Mesenchymal stem cell (in vitro differentiated cells and primary cell): Measurements from ENCODE around the gene PAFAH1B2.
A peak's percentile ranks its signal among the peaks of the same experiment; 100 is the strongest.

ENCODE experiments used
- DNase-seq: peaks from one replicate; pipeline ENCODE4 v3.0.0-alpha.2; 2013
- H2AFZ ChIP-seq: one replicate; pipeline ENCODE4 v1.6.1; 2013; ENCODE audit warnings: low read depth, mild to moderate bottlenecking, control low read depth, inconsistent platforms, low read length, moderate library complexity
- H2AK5ac ChIP-seq: 2 replicates; pipeline ENCODE4 v1.6.1; 2013; ENCODE audit warnings: low read length, moderate library complexity, mild to moderate bottlenecking, inconsistent platforms; ENCODE audit not compliant: severe bottlenecking
- H2BK120ac ChIP-seq: one replicate; pipeline ENCODE4 v1.6.1; 2013; ENCODE audit warnings: low read depth, mild to moderate bottlenecking, inconsistent platforms, low read length, moderate library complexity
- H2BK12ac ChIP-seq, 2 experiments: one replicate each; pipeline ENCODE4 v1.6.1; 2013; ENCODE audit warnings: inconsistent platforms in 2 of 2, low read length in 2 of 2, mild to moderate bottlenecking in 2 of 2, moderate library complexity in 2 of 2, control low read depth in 1 of 2
- H2BK15ac ChIP-seq: one replicate; pipeline ENCODE4 v1.6.1; 2013; ENCODE audit warnings: mild to moderate bottlenecking, low read depth, inconsistent platforms; ENCODE audit not compliant: poor library complexity, severe bottlenecking
- H2BK5ac ChIP-seq: 2 replicates; pipeline ENCODE4 v1.6.1; 2013; ENCODE audit warnings: low read depth, mild to moderate bottlenecking, low read length, control low read depth, inconsistent platforms; ENCODE audit not compliant: poor library complexity, severe bottlenecking
- H3K14ac ChIP-seq, 2 experiments: one replicate each; pipeline ENCODE4 v1.6.1; 2013; ENCODE audit warnings: inconsistent platforms in 2 of 2, low read length in 2 of 2, control low read depth in 1 of 2, mild to moderate bottlenecking in 1 of 2, moderate library complexity in 1 of 2
- H3K18ac ChIP-seq, 2 experiments: one replicate each; pipeline ENCODE4 v1.6.1; 2013; ENCODE audit warnings: inconsistent platforms in 2 of 2, low read length in 2 of 2, control low read depth in 1 of 2, low read depth in 1 of 2, mild to moderate bottlenecking in 1 of 2
- H3K23ac ChIP-seq, 2 experiments: one replicate each; pipeline ENCODE4 v1.6.1; 2013; ENCODE audit warnings: inconsistent platforms in 2 of 2, low read length in 2 of 2, mild to moderate bottlenecking in 2 of 2, moderate library complexity in 2 of 2, control low read depth in 1 of 2
- H3K27ac ChIP-seq: 2 replicates; pipeline ENCODE4 v1.5.1; 2013; ENCODE audit warnings: mild to moderate bottlenecking, moderate library complexity, low read length, control low read depth, inconsistent platforms; ENCODE audit not compliant: poor library complexity, severe bottlenecking
- H3K27me3 ChIP-seq, 2 experiments: 2 replicates each; pipeline versions ENCODE4 v1.6.1 to v1.7.0; 2013; ENCODE audit warnings: low read length in 2 of 2, mild to moderate bottlenecking in 2 of 2, moderate library complexity in 2 of 2, control low read depth in 1 of 2, inconsistent platforms in 1 of 2; ENCODE audit not compliant: control insufficient read depth in 1 of 2, insufficient read depth in 1 of 2
- H3K36me3 ChIP-seq, 2 experiments: 2 replicates each; pipeline versions ENCODE4 v1.6.1 to v1.7.0; 2013; ENCODE audit warnings: low read length in 2 of 2, control low read depth in 1 of 2, inconsistent platforms in 1 of 2, low read depth in 1 of 2, mild to moderate bottlenecking in 1 of 2; ENCODE audit not compliant: insufficient read depth in 2 of 2, control insufficient read depth in 1 of 2
- H3K4ac ChIP-seq, 2 experiments: one replicate each; pipeline ENCODE4 v1.6.1; 2013; ENCODE audit warnings: inconsistent platforms in 2 of 2, low read length in 2 of 2, mild to moderate bottlenecking in 2 of 2, moderate library complexity in 2 of 2, control low read depth in 1 of 2, low read depth in 1 of 2
- H3K4me1 ChIP-seq: 2 replicates; pipeline ENCODE4 v1.6.1; 2013; ENCODE audit warnings: low read depth, low read length, control low read depth; ENCODE audit not compliant: control insufficient read depth, insufficient read depth
- H3K4me2 ChIP-seq: 2 replicates; pipeline ENCODE4 v1.6.1; 2013; ENCODE audit warnings: low read length, mild to moderate bottlenecking, inconsistent platforms; ENCODE audit not compliant: poor library complexity, severe bottlenecking
- H3K4me3 ChIP-seq, 2 experiments: 2 replicates each; pipeline versions ENCODE4 v1.5.1 to v1.7.0; 2013; ENCODE audit warnings: low read length in 2 of 2, mild to moderate bottlenecking in 2 of 2, control low read depth in 1 of 2, low read depth in 1 of 2; ENCODE audit not compliant: insufficient read depth in 1 of 2
- H3K79me1 ChIP-seq: replicated peaks from 2 replicates; pipeline ENCODE4 v1.6.1; 2013; ENCODE audit warnings: mild to moderate bottlenecking, control low read depth, low read length, inconsistent platforms; ENCODE audit not compliant: poor library complexity, severe bottlenecking
- H3K9ac ChIP-seq: 2 replicates; pipeline ENCODE4 v1.7.0; 2013; ENCODE audit warnings: mild to moderate bottlenecking, low read length, moderate library complexity
- H3K9me3 ChIP-seq: 2 replicates; pipeline ENCODE4 v1.7.0; 2013; ENCODE audit warnings: mild to moderate bottlenecking, low read length; ENCODE audit not compliant: control insufficient read depth
- H4K8ac ChIP-seq: one replicate; pipeline ENCODE4 v1.6.1; 2013; ENCODE audit warnings: inconsistent platforms, mild to moderate bottlenecking, low read length, moderate library complexity
- H4K91ac ChIP-seq: one replicate; pipeline ENCODE4 v1.6.1; 2013; ENCODE audit warnings: mild to moderate bottlenecking, low read length, inconsistent platforms
- WGBS: methylation state at CpG from one replicate; pipeline ENCODE4 v1.1.7; 2013; ENCODE audit warnings: mixed read lengths; 5-methylcytosine and 5-hydroxymethylcytosine counted together

Gene PAFAH1B2

DNA sequence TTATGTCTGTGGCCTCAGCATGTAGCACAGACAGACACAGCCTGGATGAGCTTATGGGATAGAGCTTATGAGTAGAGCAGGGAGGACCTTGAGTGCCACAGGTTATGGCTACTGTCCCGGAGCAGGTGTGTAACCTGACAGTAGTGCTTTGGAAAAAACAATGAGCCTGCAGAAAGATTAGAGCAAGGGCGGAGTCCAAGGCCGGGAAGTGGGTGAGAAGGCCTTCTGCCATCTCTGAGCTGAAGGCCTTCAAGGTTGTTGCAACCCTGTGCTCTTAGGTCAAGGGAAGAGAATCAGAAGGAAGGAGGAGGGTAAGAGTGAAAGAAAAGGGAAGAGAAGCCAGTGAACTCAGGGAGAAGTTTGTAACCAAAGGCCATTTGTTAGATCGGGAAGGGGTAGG is 51.2 kb downstream of the PAFAH1B2 start:
- no peak overlapping the region for H3K18ac ChIP-seq
- H3K27ac ChIP-seq = no peak overlapping the region
- no peak overlapping the region for H3K14ac ChIP-seq
- no peak overlapping the region for H4K91ac ChIP-seq
- H2BK5ac ChIP-seq = no peak overlapping the region
- H2BK15ac ChIP-seq = no peak overlapping the region
- H3K4me3 ChIP-seq = no peak overlapping the region
- H4K8ac ChIP-seq = no peak overlapping the region
- H2AK5ac ChIP-seq = no peak overlapping the region
- H3K9me3 ChIP-seq = no peaks in the 10 kb centered on the region
- 94% methylated on average over 4 of the region's 4 CpGs for WGBS
- H2AFZ ChIP-seq = no peak overlapping the region
- H3K23ac ChIP-seq = peak overlapping the region in 1 of 2 experiments; percentile 32
- peaks cover 43 to 51% of the 10 kb centered on the region in 2 experiments for H3K36me3 ChIP-seq
- H3K79me1 ChIP-seq = no peaks in the 10 kb centered on the region
- H3K9ac ChIP-seq = no peak overlapping the region
- no peak overlapping the region for H2BK12ac ChIP-seq
- peaks cover 19% of the 10 kb centered on the region for H3K4me1 ChIP-seq
- no peak overlapping the region for H3K4ac ChIP-seq
- no peak overlapping the region for H2BK120ac ChIP-seq
- no peak for DNase-seq
- H3K27me3 ChIP-seq = no peaks in the 10 kb centered on the region
- no peak overlapping the region for H3K4me2 ChIP-seq

DNA sequence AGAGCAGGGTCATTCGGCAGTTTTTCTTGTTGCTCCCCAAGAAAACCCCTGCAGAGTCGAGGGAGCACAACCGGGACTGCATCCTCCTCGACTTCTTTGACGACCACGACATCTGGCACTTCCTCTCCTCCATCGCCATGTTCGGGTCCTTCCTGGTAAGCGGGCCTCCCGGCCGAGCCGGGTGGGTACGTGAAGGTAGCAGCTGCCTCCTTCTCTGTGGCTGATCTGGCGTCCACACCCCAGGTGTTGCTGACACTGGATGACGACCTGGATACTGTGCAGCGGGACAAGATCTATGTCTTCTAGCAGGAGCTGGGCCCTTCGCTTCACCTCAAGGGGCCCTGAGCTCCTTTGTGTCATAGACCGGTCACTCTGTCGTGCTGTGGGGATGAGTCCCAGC is 51.7 kb downstream of the PAFAH1B2 start:
- no peak overlapping the region for H3K4ac ChIP-seq
- no peak overlapping the region for H2AK5ac ChIP-seq
- H3K18ac ChIP-seq = no peak overlapping the region
- H2BK15ac ChIP-seq = no peak overlapping the region
- no peak overlapping the region for H4K91ac ChIP-seq
- H4K8ac ChIP-seq = no peak overlapping the region
- H3K4me3 ChIP-seq = no peak overlapping the region
- H2AFZ ChIP-seq = no peak overlapping the region
- H2BK5ac ChIP-seq = no peak overlapping the region
- no peak overlapping the region for H3K23ac ChIP-seq
- H2BK12ac ChIP-seq = no peak overlapping the region
- no peak overlapping the region for H3K27ac ChIP-seq
- H3K9ac ChIP-seq = no peak overlapping the region
- 97% methylated on average over 19 of the region's 19 CpGs for WGBS
- H2BK120ac ChIP-seq = no peak overlapping the region
- DNase-seq = no peak
- H3K27me3 ChIP-seq = no peaks in the 10 kb centered on the region
- H3K4me1 ChIP-seq = peaks cover 22% of the 10 kb centered on the region
- peaks cover 38 to 46% of the 10 kb centered on the region in 2 experiments for H3K36me3 ChIP-seq
- H3K9me3 ChIP-seq = no peaks in the 10 kb centered on the region
- H3K14ac ChIP-seq = no peak overlapping the region
- H3K79me1 ChIP-seq = no peaks in the 10 kb centered on the region
- H3K4me2 ChIP-seq = no peak overlapping the region

DNA sequence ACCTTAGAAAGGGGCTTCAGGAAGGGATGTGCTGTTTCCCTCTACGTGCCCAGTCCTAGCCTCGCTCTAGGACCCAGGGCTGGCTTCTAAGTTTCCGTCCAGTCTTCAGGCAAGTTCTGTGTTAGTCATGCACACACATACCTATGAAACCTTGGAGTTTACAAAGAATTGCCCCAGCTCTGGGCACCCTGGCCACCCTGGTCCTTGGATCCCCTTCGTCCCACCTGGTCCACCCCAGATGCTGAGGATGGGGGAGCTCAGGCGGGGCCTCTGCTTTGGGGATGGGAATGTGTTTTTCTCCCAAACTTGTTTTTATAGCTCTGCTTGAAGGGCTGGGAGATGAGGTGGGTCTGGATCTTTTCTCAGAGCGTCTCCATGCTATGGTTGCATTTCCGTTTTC is 52.9 kb downstream of the PAFAH1B2 start:
- Histone ChIP-seq H4K91ac (no peak overlapping the region), H3K4me1 (peaks cover 34% of the 10 kb centered on the region), H3K4me2 (no peak overlapping the region), H3K36me3 (peaks cover 30 to 47% of the 10 kb centered on the region in 2 experiments), H2BK15ac (no peak overlapping the region), H3K23ac (no peak overlapping the region), H3K14ac (no peak overlapping the region), H2BK120ac (no peak overlapping the region), H2BK5ac (no peak overlapping the region), H3K27me3 (no peaks in the 10 kb centered on the region), H2AK5ac (no peak overlapping the region), H3K4ac (no peak overlapping the region), H4K8ac (no peak overlapping the region), H3K9ac (no peak overlapping the region), H3K4me3 (no peak overlapping the region), H2BK12ac (no peak overlapping the region), H3K18ac (no peak overlapping the region), H3K79me1 (no peaks in the 10 kb centered on the region), H3K27ac (no peak overlapping the region), H3K9me3 (no peaks in the 10 kb centered on the region), H2AFZ (no peak overlapping the region)
- 97% methylated on average over 5 of the region's 7 CpGs for WGBS
- DNase-seq = no peak

DNA sequence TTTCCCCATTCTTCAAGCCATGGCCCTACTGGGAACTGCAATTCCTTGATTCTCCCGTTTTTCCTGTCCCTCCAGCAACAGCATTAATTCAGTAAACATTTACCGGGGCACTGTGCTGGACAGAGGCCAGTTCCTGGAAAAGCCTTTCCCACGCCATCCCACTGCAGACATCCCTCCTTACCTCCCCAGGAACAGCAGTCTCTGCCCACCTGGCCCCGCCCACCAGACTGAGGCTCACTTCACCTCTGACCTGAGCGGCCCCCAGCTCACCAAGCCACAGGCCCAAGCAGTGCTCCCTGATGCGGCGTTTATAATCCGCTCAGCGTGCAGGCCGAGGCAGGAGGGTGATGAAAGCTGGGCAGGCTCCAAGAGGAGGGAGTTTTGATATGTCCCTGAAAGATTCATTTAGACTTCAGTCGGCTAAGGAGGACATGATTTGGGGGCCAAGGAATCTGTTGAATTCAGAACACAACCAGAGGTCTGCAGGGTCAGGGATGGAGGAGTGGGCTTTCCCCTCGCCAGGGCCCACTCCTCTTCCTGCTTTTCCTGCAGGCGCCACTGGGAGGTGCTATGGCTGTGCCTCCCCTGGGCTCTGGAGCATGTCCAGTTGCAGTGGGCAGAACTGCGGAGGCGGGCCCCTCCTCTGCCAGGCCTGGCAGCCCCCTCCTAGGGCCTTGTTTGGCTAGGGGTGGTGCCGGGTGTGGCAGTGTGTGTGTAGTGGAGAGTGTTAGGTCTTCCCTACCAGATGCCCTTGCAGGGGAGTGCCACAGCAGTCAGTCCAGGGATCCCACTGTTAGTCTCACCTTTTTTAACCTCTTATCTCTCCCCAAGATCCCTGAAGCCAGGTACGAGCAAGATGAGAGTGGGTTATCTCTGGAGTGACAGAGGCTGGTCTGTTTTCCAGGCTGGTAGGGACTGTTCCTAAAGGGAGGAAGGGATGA is 53.7 kb downstream of the PAFAH1B2 start:
- peak overlapping the region in 1 of 2 experiments; percentile 23 for H2BK12ac ChIP-seq
- WGBS = 76% methylated on average over 16 of the region's 17 CpGs
- peak overlapping the region in 1 of 2 experiments; percentile 28 for H3K18ac ChIP-seq
- no peak overlapping the region for H2AFZ ChIP-seq
- peaks cover 39% of the 10 kb centered on the region for H3K4me1 ChIP-seq
- no peak overlapping the region for H2BK120ac ChIP-seq
- peaks cover 23 to 45% of the 10 kb centered on the region in 2 experiments for H3K36me3 ChIP-seq
- no peak overlapping the region for H3K4me3 ChIP-seq
- peak overlapping the region; percentile 81 for H4K8ac ChIP-seq
- peak overlapping the region; percentile 87 for H2AK5ac ChIP-seq
- peak overlapping the region; percentile 63 for H2BK5ac ChIP-seq
- H3K9ac ChIP-seq = peak overlapping the region; percentile 86
- no peak overlapping the region for H3K23ac ChIP-seq
- no peak overlapping the region for H3K4me2 ChIP-seq
- peak overlapping the region; percentile 98 for H3K27ac ChIP-seq
- H4K91ac ChIP-seq = peak overlapping the region; percentile 85
- H2BK15ac ChIP-seq = no peak overlapping the region
- H3K79me1 ChIP-seq = peaks cover under 1% of the 10 kb centered on the region
- no peak for DNase-seq
- peak overlapping the region in 1 of 2 experiments; percentile 56 for H3K4ac ChIP-seq
- no peaks in the 10 kb centered on the region for H3K9me3 ChIP-seq
- no peak overlapping the region for H3K14ac ChIP-seq
- no peaks in the 10 kb centered on the region for H3K27me3 ChIP-seq
